Stomach (tissue), 4 donors: ENCODE results near the gene TMEM187.

Source experiments
- EP300 ChIP-seq: sonication (generic); formaldehyde crosslinking; IDR thresholded peaks from one replicate; pipeline ENCODE4 v1.6.1; 2017; ENCODE audit warnings: antibody characterized with exemption
- POLR2A ChIP-seq, 4 donors: fragments of 450-650 bp; IDR thresholded peaks; one replicate each; pipeline ENCODE4 v1.6.1; 2016; ENCODE audit warnings: antibody characterized with exemption in 4 of 4, control low read depth in 2 of 4, mild to moderate bottlenecking in 1 of 4, moderate library complexity in 1 of 4
- POLR2AphosphoS5 ChIP-seq, 3 donors: sonication (generic); formaldehyde crosslinking; IDR thresholded peaks; one replicate each; pipeline ENCODE4 v1.6.1; 2016; ENCODE audit warnings: antibody characterized with exemption in 3 of 3
- TF ChIP-seq, protein P1 (sequence below), 7 experiments: fragments of 450-650 bp in 4 of 7; fragments of 200-600 bp in 3 of 7; sonication (generic) in 3 of 7; IDR thresholded peaks; one replicate each; pipeline ENCODE4 v1.5.1; 2016 to 2019; ENCODE audit warnings: antibody characterized with exemption in 7 of 7, control low read depth in 2 of 7, mild to moderate bottlenecking in 1 of 7

GRCh38 chrX:154028502-154029184, 56.1 kb downstream of the TMEM187 start:
- TF ChIP-seq, protein P1, sequence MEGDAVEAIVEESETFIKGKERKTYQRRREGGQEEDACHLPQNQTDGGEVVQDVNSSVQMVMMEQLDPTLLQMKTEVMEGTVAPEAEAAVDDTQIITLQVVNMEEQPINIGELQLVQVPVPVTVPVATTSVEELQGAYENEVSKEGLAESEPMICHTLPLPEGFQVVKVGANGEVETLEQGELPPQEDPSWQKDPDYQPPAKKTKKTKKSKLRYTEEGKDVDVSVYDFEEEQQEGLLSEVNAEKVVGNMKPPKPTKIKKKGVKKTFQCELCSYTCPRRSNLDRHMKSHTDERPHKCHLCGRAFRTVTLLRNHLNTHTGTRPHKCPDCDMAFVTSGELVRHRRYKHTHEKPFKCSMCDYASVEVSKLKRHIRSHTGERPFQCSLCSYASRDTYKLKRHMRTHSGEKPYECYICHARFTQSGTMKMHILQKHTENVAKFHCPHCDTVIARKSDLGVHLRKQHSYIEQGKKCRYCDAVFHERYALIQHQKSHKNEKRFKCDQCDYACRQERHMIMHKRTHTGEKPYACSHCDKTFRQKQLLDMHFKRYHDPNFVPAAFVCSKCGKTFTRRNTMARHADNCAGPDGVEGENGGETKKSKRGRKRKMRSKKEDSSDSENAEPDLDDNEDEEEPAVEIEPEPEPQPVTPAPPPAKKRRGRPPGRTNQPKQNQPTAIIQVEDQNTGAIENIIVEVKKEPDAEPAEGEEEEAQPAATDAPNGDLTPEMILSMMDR (IDR thresholded peaks at IDR 0.05): no peak
- TF ChIP-seq POLR2A (IDR thresholded peaks at IDR 0.05) (no peak), EP300 (no peak), POLR2AphosphoS5 (IDR thresholded peaks at IDR 0.05) (no peak)
